Naive thymus-derived CD4-positive, alpha-beta T cell (primary cell): ENCODE results near the gene TAF6. TPM values are rescaled to one million over a fixed set of nuclear protein-coding genes. Genes with fewer than 3 reads are reported as not detected.

Experiments
- ATAC-seq: fragments of 150-1000 bp; cut with Tn5 transposase; 2 replicates; pipeline ENCODE4 v1.10.0; 2021; ENCODE audit warnings: mild to moderate bottlenecking, moderate library complexity
- CTCF ChIA-PET: fragments of 350-600 bp; sonication (Branson Sonifier 250); formaldehyde crosslinking; loops from one replicate; lab custom pipeline; 2021; ENCODE audit warnings: antibody characterized with exemption; lab: Charles Lee
- POLR2A ChIA-PET: fragments of 350-600 bp; sonication (Branson Sonifier 250); formaldehyde crosslinking; loops from one replicate; lab custom pipeline; 2021; ENCODE audit warnings: antibody characterized with exemption, inconsistent platforms; lab: Charles Lee
- DNase-seq, 9 donors: peaks; one replicate each; pipeline versions ENCODE4 v3.0.0 to v3.0.0-alpha.2; 2020 to 2022; ENCODE audit warnings: mixed read lengths in 1 of 9
- H3K27ac ChIP-seq: one replicate; pipeline ENCODE4 v1.7.0; 2013; ENCODE audit warnings: mild to moderate bottlenecking, low read depth, low read length, moderate library complexity
- H3K27me3 ChIP-seq, 2 donors: one replicate each; pipeline ENCODE4 v1.7.0; 2013; ENCODE audit warnings: low read length in 2 of 2, mild to moderate bottlenecking in 2 of 2, moderate library complexity in 2 of 2; ENCODE audit not compliant: control insufficient read depth in 2 of 2, insufficient read depth in 2 of 2
- H3K36me3 ChIP-seq, 3 experiments: 1 replicate in 2 of 3; 2 replicates in 1 of 3; pipeline ENCODE4 v1.7.0; 2013; ENCODE audit warnings: low read length in 3 of 3, mild to moderate bottlenecking in 3 of 3, moderate library complexity in 1 of 3; ENCODE audit not compliant: insufficient read depth in 3 of 3, control insufficient read depth in 2 of 3
- H3K4me1 ChIP-seq, 2 donors: one replicate each; pipeline ENCODE4 v1.7.0; 2013; ENCODE audit warnings: low read length in 2 of 2, mild to moderate bottlenecking in 2 of 2, moderate library complexity in 1 of 2; ENCODE audit not compliant: control insufficient read depth in 2 of 2, insufficient read depth in 2 of 2
- H3K4me3 ChIP-seq: 2 replicates; pipeline ENCODE4 v1.7.0; 2013; ENCODE audit warnings: mild to moderate bottlenecking, low read length
- H3K9me3 ChIP-seq, 3 experiments: 1 replicate in 2 of 3; 2 replicates in 1 of 3; pipeline ENCODE4 v1.7.0; 2013; ENCODE audit warnings: low read length in 3 of 3; ENCODE audit not compliant: control insufficient read depth in 2 of 3
- H3K27ac Mint-ChIP-seq, 9 donors: one replicate each; pipeline ENCODE4 v1.8.0; 2020 to 2022; ENCODE audit warnings: mixed read lengths in 9 of 9, mild to moderate bottlenecking in 8 of 9, moderate library complexity in 5 of 9, inconsistent platforms in 2 of 9
- H3K27me3 Mint-ChIP-seq, 5 donors: one replicate each; pipeline ENCODE4 v1.8.0; 2021 to 2022; ENCODE audit warnings: mixed read lengths in 5 of 5, mild to moderate bottlenecking in 1 of 5
- H3K36me3 Mint-ChIP-seq, 5 donors: one replicate each; pipeline ENCODE4 v1.8.0; 2020 to 2022; ENCODE audit warnings: mixed read lengths in 5 of 5, mild to moderate bottlenecking in 3 of 5, inconsistent platforms in 1 of 5
- H3K4me1 Mint-ChIP-seq, 7 donors: one replicate each; pipeline ENCODE4 v1.8.0; 2020 to 2022; ENCODE audit warnings: mixed read lengths in 7 of 7, mild to moderate bottlenecking in 3 of 7, inconsistent platforms in 1 of 7
- H3K4me3 Mint-ChIP-seq, 10 donors: one replicate each; pipeline ENCODE4 v1.8.0; 2020 to 2022; ENCODE audit warnings: mild to moderate bottlenecking in 10 of 10, mixed read lengths in 10 of 10, moderate library complexity in 6 of 10, inconsistent platforms in 2 of 10
- H3K9me3 Mint-ChIP-seq, 11 donors: one replicate each; pipeline ENCODE4 v1.8.0; 2020 to 2022; ENCODE audit warnings: mixed read lengths in 11 of 11, mild to moderate bottlenecking in 4 of 11, inconsistent platforms in 1 of 11, moderate library complexity in 1 of 11
- intact Hi-C, 2 donors: fragments of 100-400 bp; cut with micrococcal nuclease; formaldehyde crosslinking; loops; one replicate each; pipeline ENCODE4 v1.15.1; 2023
- polyA plus RNA-seq, 2 donors: library from polyadenylated mRNA; unstranded; fragments of 300-500 nt; fragmentation: Illumina TruSeq; gene quantifications; one replicate each; pipeline ENCODE4 v1.2.3, GENCODE V29; 2021
- total RNA-seq, 6 experiments: library from RNA in 5 of 6; stranded (reverse) in 5 of 6; gene quantifications; 1 replicate in 5 of 6; 2 replicates in 1 of 6; pipeline ENCODE4 v1.2.3 and lab custom pipeline; 2021 to 2026

TAF6 gene
- total and polyA plus RNA-seq, 7 experiments from 2014 or later, result 30.8 to 68.1 (median 45.0) TPM

GRCh38 chr7:100071018-100071723 is 48.0 kb downstream of the TAF6 start:
- no peak overlapping the region for H3K4me3 ChIP-seq

GRCh38 chr7:100069991-100070390 is 49.2 kb downstream of the TAF6 start:
- peaks cover 0 to 37% (median 15%) of the 10 kb centered on the region in 3 experiments for H3K9me3 ChIP-seq
- peaks cover 26 to 57% (median 34%) of the 10 kb centered on the region in 3 experiments for H3K36me3 ChIP-seq
- POLR2A ChIA-PET, result interaction anchor here (0.6 to 1.5 kb wide), 4 partner anchors 11 to 514 kb away, joined by 3 to 6 read pairs (median 4); no protein-coding TSS in a partner anchor

More at GRCh38 chr7:100071018-100071723, 48.0 kb downstream of the TAF6 start:
- Histone ChIP-seq H3K27ac (no peak overlapping the region), H3K9me3 (peaks cover 0 to 37% (median 15%) of the 10 kb centered on the region in 3 experiments), H3K27me3 (no peaks in the 10 kb centered on the region), H3K36me3 (peaks cover 26 to 69% (median 39%) of the 10 kb centered on the region in 3 experiments), H3K4me1 (no peaks in the 10 kb centered on the region)
- ATAC-seq, result no peak
- peaks cover 30 to 78% (median 70%) of the 10 kb centered on the region in 5 donors for H3K36me3 Mint-ChIP-seq
- ChIA-PET CTCF (interaction anchor here (0.5 kb wide), 1 partner anchor 45 kb away, joined by 4 read pairs; no protein-coding TSS in a partner anchor), POLR2A (interaction anchor here (1.0 to 1.5 kb wide), 4 partner anchors 10 to 56 kb away, joined by 3 to 6 read pairs (median 4); partner anchors contain the start of gene ZNF3)
- peak overlapping the region in 1 of 9 donors; percentile 49 for H3K27ac Mint-ChIP-seq
- H3K4me3 Mint-ChIP-seq, result no peak overlapping the region
- peaks cover 0 to 4% (median 0%) of the 10 kb centered on the region in 7 donors for H3K4me1 Mint-ChIP-seq
- peaks cover 7 to 48% (median 26%) of the 10 kb centered on the region in 11 donors for H3K9me3 Mint-ChIP-seq
- DNase-seq, result no peak
- H3K27me3 Mint-ChIP-seq, result no peaks in the 10 kb centered on the region
- intact Hi-C loops, result no loop called here

GRCh38 chr7:100066953-100067352 is 52.2 kb downstream of the TAF6 start:
- Mint-ChIP-seq H3K9me3 (peaks cover under 1 to 32% (median 18%) of the 10 kb centered on the region in 11 donors), H3K4me1 (no peaks in the 10 kb centered on the region), H3K27ac (no peak overlapping the region), H3K4me3 (no peak overlapping the region), H3K36me3 (peaks cover 14 to 58% (median 44%) of the 10 kb centered on the region in 5 donors), H3K27me3 (no peaks in the 10 kb centered on the region)
- H3K4me3 ChIP-seq, result no peak overlapping the region
- CTCF ChIA-PET, result interaction anchor here (0.6 kb wide), 1 partner anchor 61 kb away, joined by 4 read pairs; no protein-coding TSS in a partner anchor
- DNase-seq, result no peak
- intact Hi-C loops, result no loop called here
- H3K9me3 ChIP-seq, result peaks cover 0 to 24% (median 15%) of the 10 kb centered on the region in 3 experiments
- H3K36me3 ChIP-seq, result peaks cover 13 to 43% (median 15%) of the 10 kb centered on the region in 3 experiments
- no peaks in the 10 kb centered on the region for H3K27me3 ChIP-seq
- no peaks in the 10 kb centered on the region for H3K4me1 ChIP-seq
- H3K27ac ChIP-seq, result no peak overlapping the region
- no peak for ATAC-seq
- POLR2A ChIA-PET, result no interaction called here

More at GRCh38 chr7:100069991-100070390, 49.2 kb downstream of the TAF6 start:
- Histone ChIP-seq H3K27ac (no peak overlapping the region), H3K4me3 (no peak overlapping the region), H3K27me3 (no peaks in the 10 kb centered on the region), H3K4me1 (no peaks in the 10 kb centered on the region)
- ATAC-seq, result no peak
- peaks cover 25 to 73% (median 64%) of the 10 kb centered on the region in 5 donors for H3K36me3 Mint-ChIP-seq
- H3K4me3 Mint-ChIP-seq, result no peak overlapping the region
- peaks cover 7 to 48% (median 26%) of the 10 kb centered on the region in 11 donors for H3K9me3 Mint-ChIP-seq
- no peaks in the 10 kb centered on the region for H3K27me3 Mint-ChIP-seq
- no peak for DNase-seq
- CTCF ChIA-PET, result no interaction called here
- intact Hi-C loops, result no loop called here
- H3K4me1 Mint-ChIP-seq, result no peaks in the 10 kb centered on the region
- no peak overlapping the region for H3K27ac Mint-ChIP-seq

GRCh38 chr7:100065452-100066186 is 53.5 kb downstream of the TAF6 start:
- peaks cover 2 to 50% (median 30%) of the 10 kb centered on the region in 5 donors for H3K36me3 Mint-ChIP-seq
- DNase-seq (no peak), ATAC-seq (no peak)
- H3K4me1 Mint-ChIP-seq, result peaks cover 0 to 2% (median 0%) of the 10 kb centered on the region in 7 donors
- peaks cover 4 to 36% (median 6%) of the 10 kb centered on the region in 3 experiments for H3K36me3 ChIP-seq
- peaks cover 0 to 11% (median 3%) of the 10 kb centered on the region in 3 experiments for H3K9me3 ChIP-seq
- H3K27me3 Mint-ChIP-seq, result no peaks in the 10 kb centered on the region
- H3K27ac ChIP-seq, result no peak overlapping the region
- H3K4me1 ChIP-seq, result no peaks in the 10 kb centered on the region
- CTCF ChIA-PET, result no interaction called here
- H3K9me3 Mint-ChIP-seq, result peaks cover 0 to 19% (median 6%) of the 10 kb centered on the region in 11 donors
- POLR2A ChIA-PET, result no interaction called here
- H3K27ac Mint-ChIP-seq, result peak overlapping the region in 1 of 9 donors; percentile 48
- intact Hi-C loops, result no loop called here
- no peaks in the 10 kb centered on the region for H3K27me3 ChIP-seq
- no peak overlapping the region for H3K4me3 ChIP-seq
- no peak overlapping the region for H3K4me3 Mint-ChIP-seq

- H3K27ac Mint-ChIP-seq, result no peak overlapping the region
- Histone ChIP-seq H3K36me3 (peaks cover 0 to 28% (median 0%) of the 10 kb centered on the region in 3 experiments), H3K4me3 (no peak overlapping the region), H3K27me3 (no peaks in the 10 kb centered on the region), H3K4me1 (no peaks in the 10 kb centered on the region), H3K9me3 (no peaks in the 10 kb centered on the region), H3K27ac (no peak overlapping the region)
- no peak overlapping the region for H3K4me3 Mint-ChIP-seq
- intact Hi-C loops, result no loop called here
- H3K9me3 Mint-ChIP-seq, result peaks cover 0 to 7% (median 0%) of the 10 kb centered on the region in 11 donors
- ChIA-PET CTCF (interaction anchor here (0.6 to 1.4 kb wide), 3 partner anchors 10 to 132 kb away, joined by 3 to 7 read pairs (median 4); no protein-coding TSS in a partner anchor), POLR2A (no interaction called here)
- ATAC-seq, result no peak
- H3K27me3 Mint-ChIP-seq, result no peaks in the 10 kb centered on the region
- H3K36me3 Mint-ChIP-seq, result peaks cover 0 to 43% (median 21%) of the 10 kb centered on the region in 5 donors
- peaks cover 0 to 5% (median 0%) of the 10 kb centered on the region in 7 donors for H3K4me1 Mint-ChIP-seq
- no peak for DNase-seq
Observed at GRCh38 chr7:100064162-100064561, 55.0 kb downstream of the TAF6 start.

GRCh38 chr7:100063376-100063775 is 55.8 kb downstream of the TAF6 start:
- no peaks in the 10 kb centered on the region for H3K9me3 ChIP-seq
- H3K36me3 ChIP-seq, result peaks cover 0 to 36% (median under 1%) of the 10 kb centered on the region in 3 experiments
- H3K4me3 ChIP-seq, result no peak overlapping the region
- no peak overlapping the region for H3K4me3 Mint-ChIP-seq
- H3K36me3 Mint-ChIP-seq, result peaks cover 0 to 43% (median 21%) of the 10 kb centered on the region in 5 donors
- intact Hi-C loops, result no loop called here
- H3K4me1 Mint-ChIP-seq, result peaks cover 0 to 5% (median 0%) of the 10 kb centered on the region in 7 donors
- ChIA-PET POLR2A (interaction anchor here (0.6 kb wide), 1 partner anchor 464 kb away, joined by 3 read pairs; no protein-coding TSS in a partner anchor), CTCF (interaction anchor here (0.6 to 1.4 kb wide), 4 partner anchors 10 to 710 kb away, joined by 3 to 7 read pairs (median 4); no protein-coding TSS in a partner anchor)
- ATAC-seq (no peak), DNase-seq (no peak)
- H3K9me3 Mint-ChIP-seq, result peaks cover 0 to 7% (median 0%) of the 10 kb centered on the region in 11 donors
- no peaks in the 10 kb centered on the region for H3K27me3 ChIP-seq
- no peaks in the 10 kb centered on the region for H3K27me3 Mint-ChIP-seq
- no peaks in the 10 kb centered on the region for H3K4me1 ChIP-seq
- no peak overlapping the region for H3K27ac ChIP-seq
- H3K27ac Mint-ChIP-seq, result no peak overlapping the region
